ENCODE results near the gene CLIP4. TPM values are rescaled to one million over a fixed set of nuclear protein-coding genes. Genes with fewer than 3 reads are reported as not detected.

The CLIP4 gene
- total and polyA plus RNA-seq, 2 experiments from 2014 or later = 0.06 to 0.14 TPM

- Mint-ChIP-seq H3K9me3 (no peaks in the 10 kb centered on the region; the same call in 2 of the 3 replicates), H3K27me3 (ENCODE audit: insufficient read depth, low read depth, poor library complexity) (peaks cover 4% of the 10 kb centered on the region), H3K36me3 (ENCODE audit: low read depth) (no peaks in the 10 kb centered on the region), H3K4me3 (no peak overlapping the region), H3K27ac (no peak overlapping the region), H3K4me1 (no peaks in the 10 kb centered on the region)
- TF ChIP-seq JUNB (IDR thresholded peaks at IDR 0.05; ENCODE audit: unreplicated experiment) (no peak), STAT1 (IDR thresholded peaks at IDR 0.05; ENCODE audit: unreplicated experiment) (no peak), POLR2AphosphoS5 (IDR thresholded peaks at IDR 0.05; ENCODE audit: low read depth) (no peak), REST (IDR thresholded peaks at IDR 0.05; ENCODE audit: unreplicated experiment) (no peak), ZNF114 (CRISPR knock-in tag; IDR thresholded peaks at IDR 0.05) (no peak), ZNF331 (CRISPR knock-in tag; IDR thresholded peaks at IDR 0.05; ENCODE audit: low read depth) (no peak)
- Histone ChIP-seq H3K4me3 (no peak overlapping the region), H3K9me2 (ENCODE audit: insufficient read depth) (no peaks in the 10 kb centered on the region), H2AFZ (no peak overlapping the region), H3K27ac (ENCODE audit: low read depth) (no peak overlapping the region), H3K27me3 (ENCODE audit: insufficient read depth) (no peaks in the 10 kb centered on the region), H4K20me1 (replicated peaks; ENCODE audit: insufficient read depth) (no peaks in the 10 kb centered on the region), H3K36me3 (ENCODE audit: insufficient read depth) (no peaks in the 10 kb centered on the region), H3K79me2 (replicated peaks; ENCODE audit: insufficient read depth) (no peaks in the 10 kb centered on the region), H3K4me2 (no peak overlapping the region), H3F3A (replicated peaks; ENCODE audit: low read depth) (no peaks in the 10 kb centered on the region), H3K4me1 (ENCODE audit: insufficient read depth) (no peaks in the 10 kb centered on the region)
- no peak for ATAC-seq
- no peak for DNase-seq (ENCODE audit: low spot score)
These were observed 118.2 kb downstream of the CLIP4 start for GRCh38 chr2:29233428-29233827.

- no peaks in the 10 kb centered on the region for H3K36me3 Mint-ChIP-seq (ENCODE audit: low read depth)
- Histone ChIP-seq H3K4me1 (ENCODE audit: insufficient read depth) (no peaks in the 10 kb centered on the region), H3K4me3 (no peak overlapping the region), H3K27me3 (ENCODE audit: insufficient read depth) (no peaks in the 10 kb centered on the region), H3K79me2 (replicated peaks; ENCODE audit: insufficient read depth) (no peaks in the 10 kb centered on the region), H4K20me1 (replicated peaks; ENCODE audit: insufficient read depth) (no peaks in the 10 kb centered on the region), H3K27ac (ENCODE audit: low read depth) (no peak overlapping the region), H3K9me2 (ENCODE audit: insufficient read depth) (no peaks in the 10 kb centered on the region), H3K36me3 (ENCODE audit: insufficient read depth) (no peaks in the 10 kb centered on the region), H3F3A (replicated peaks; ENCODE audit: low read depth) (no peaks in the 10 kb centered on the region), H3K4me2 (no peak overlapping the region), H2AFZ (no peak overlapping the region)
- no peaks in the 10 kb centered on the region for H3K4me1 Mint-ChIP-seq
- no peak for DNase-seq (ENCODE audit: low spot score)
- peaks cover 3% of the 10 kb centered on the region for H3K27me3 Mint-ChIP-seq (ENCODE audit: insufficient read depth, low read depth, poor library complexity)
- H3K4me3 Mint-ChIP-seq = no peak overlapping the region
- no peak overlapping the region for H3K27ac Mint-ChIP-seq
- no peak for ATAC-seq
- H3K9me3 Mint-ChIP-seq = no peaks in the 10 kb centered on the region; the same call in 2 of the 3 replicates
- TF ChIP-seq CREB1 (CRISPR knock-in tag; IDR thresholded peaks at IDR 0.05; ENCODE audit: low read depth) = no peak
- no peak for TF ChIP-seq EZH2 (IDR thresholded peaks at IDR 0.05; ENCODE audit: low read depth, unreplicated experiment)
- TF ChIP-seq STAT1 (IDR thresholded peaks at IDR 0.05; ENCODE audit: unreplicated experiment) = no peak
- TF ChIP-seq NANOG (IDR thresholded peaks at IDR 0.05; ENCODE audit: borderline replicate concordance) = no peak
- no peak for TF ChIP-seq CTCF (conservative IDR thresholded peaks at IDR 0.05; ENCODE audit: low read depth in 2 of 2)
- no peak for TF ChIP-seq JUNB (IDR thresholded peaks at IDR 0.05; ENCODE audit: unreplicated experiment)
- no peak for TF ChIP-seq POLR2AphosphoS5 (IDR thresholded peaks at IDR 0.05; ENCODE audit: low read depth)
- no peak for TF ChIP-seq ZNF114 (CRISPR knock-in tag; IDR thresholded peaks at IDR 0.05)
- no peak for TF ChIP-seq ZNF331 (CRISPR knock-in tag; IDR thresholded peaks at IDR 0.05; ENCODE audit: low read depth)
- TF ChIP-seq REST (IDR thresholded peaks at IDR 0.05; ENCODE audit: unreplicated experiment) = no peak
These were observed 120.2 kb downstream of the CLIP4 start for GRCh38 chr2:29235411-29235810.
